Glutamatergic neuron (in vitro differentiated cells): ENCODE results near the gene MYG1. TPM values are rescaled to one million over a fixed set of nuclear protein-coding genes. Genes with fewer than 3 reads are reported as not detected.

Source experiments
- DNase-seq: peaks from one replicate; pipeline ENCODE4 v3.0.0; 2022
- H3K27ac Mint-ChIP-seq: one replicate; pipeline ENCODE4 v1.8.0; 2020; ENCODE audit warnings: mild to moderate bottlenecking, mixed read lengths, inconsistent platforms; ENCODE audit not compliant: unreplicated experiment
- H3K27me3 Mint-ChIP-seq: one replicate; pipeline ENCODE4 v1.8.0; 2020; ENCODE audit warnings: mild to moderate bottlenecking, moderate library complexity, mixed read lengths, inconsistent platforms; ENCODE audit not compliant: unreplicated experiment
- H3K36me3 Mint-ChIP-seq: one replicate; pipeline ENCODE4 v1.8.0; 2020; ENCODE audit warnings: mild to moderate bottlenecking, mixed read lengths, inconsistent platforms; ENCODE audit not compliant: unreplicated experiment
- H3K4me1 Mint-ChIP-seq: one replicate; pipeline ENCODE4 v1.8.0; 2020; ENCODE audit warnings: mild to moderate bottlenecking, low read depth, mixed read lengths, inconsistent platforms; ENCODE audit not compliant: unreplicated experiment
- H3K4me3 Mint-ChIP-seq: one replicate; pipeline ENCODE4 v1.8.0; 2020; ENCODE audit warnings: mild to moderate bottlenecking, mixed read lengths, inconsistent platforms; ENCODE audit not compliant: unreplicated experiment
- H3K9me3 Mint-ChIP-seq: one replicate; pipeline ENCODE4 v1.8.0; 2020; ENCODE audit warnings: mild to moderate bottlenecking, moderate library complexity, mixed read lengths, inconsistent platforms; ENCODE audit not compliant: unreplicated experiment
- long read RNA-seq: library from polyadenylated mRNA; unstranded; transcript quantifications from one replicate; pipeline ENCODE4 v2.0.0, GENCODE V29; 2020; ENCODE audit not compliant: unreplicated experiment
- total RNA-seq: library from RNA; stranded (reverse); fragmentation: NEBNext Ultra II Directional; extraction: Animal tissue kit (Norgen Biotek cat#: 25700); gene quantifications from one replicate; pipeline ENCODE4 v1.2.1, GENCODE V29; 2021; ENCODE audit not compliant: unreplicated experiment
- TF ChIP-seq, protein P1 (sequence below): fragments of 200-600 bp; sonication (generic); IDR thresholded peaks from one replicate; pipeline ENCODE4 v1.5.0; 2021; ENCODE audit not compliant: partially characterized antibody, unreplicated experiment

The MYG1 gene, protein sequence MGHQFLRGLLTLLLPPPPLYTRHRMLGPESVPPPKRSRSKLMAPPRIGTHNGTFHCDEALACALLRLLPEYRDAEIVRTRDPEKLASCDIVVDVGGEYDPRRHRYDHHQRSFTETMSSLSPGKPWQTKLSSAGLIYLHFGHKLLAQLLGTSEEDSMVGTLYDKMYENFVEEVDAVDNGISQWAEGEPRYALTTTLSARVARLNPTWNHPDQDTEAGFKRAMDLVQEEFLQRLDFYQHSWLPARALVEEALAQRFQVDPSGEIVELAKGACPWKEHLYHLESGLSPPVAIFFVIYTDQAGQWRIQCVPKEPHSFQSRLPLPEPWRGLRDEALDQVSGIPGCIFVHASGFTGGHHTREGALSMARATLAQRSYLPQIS
- 66.1 TPM for total RNA-seq
- long read RNA-seq, transcript C12orf10-205 (6 exons, 1,369 nt): minor isoform, 7 of 73 reads
- long read RNA-seq, transcript C12orf10-201 (7 exons, 1,192 nt): major isoform, 58 of 73 reads
- long read RNA-seq, partial matches to known transcripts: 1 of 73 reads
- long read RNA-seq, other reads (novel, unspliced or antisense): 5 of 73 reads

DNA sequence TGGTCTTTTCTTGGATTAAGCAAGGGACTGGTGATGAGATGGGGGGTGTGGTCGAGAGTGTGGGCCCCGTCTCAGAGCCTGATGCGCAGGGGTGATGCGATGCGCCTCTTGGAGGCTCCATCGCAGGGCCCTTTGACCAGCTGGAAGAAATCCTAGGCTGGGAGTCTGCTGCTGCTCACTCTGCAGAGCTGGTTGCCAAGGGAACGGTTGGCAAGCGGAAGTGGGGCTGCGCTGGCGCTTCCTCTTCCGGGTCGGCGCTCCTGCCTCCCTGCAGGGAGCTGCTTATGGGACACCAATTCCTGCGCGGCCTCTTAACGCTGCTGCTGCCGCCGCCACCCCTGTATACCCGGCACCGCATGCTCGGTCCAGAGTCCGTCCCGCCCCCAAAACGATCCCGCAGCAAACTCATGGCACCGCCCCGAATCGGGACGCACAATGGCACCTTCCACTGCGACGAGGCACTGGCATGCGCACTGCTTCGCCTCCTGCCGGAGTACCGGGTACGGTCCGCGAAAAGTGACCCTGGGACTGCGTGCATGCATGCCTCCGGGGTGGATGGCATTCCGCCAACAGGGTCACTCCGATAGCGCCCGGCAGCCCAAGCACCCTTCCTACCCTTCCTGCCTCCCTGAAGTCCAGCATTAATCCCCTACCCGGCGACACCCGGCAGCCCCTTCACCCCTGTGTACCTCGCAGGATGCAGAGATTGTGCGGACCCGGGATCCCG lies at the start of gene MYG1:
TSS of gene MYG1 (plus strand) at position 242 of the 727 bp plus-strand sequence. CDS start at position 285, 43 bp downstream.
- Mint-ChIP-seq H3K27ac (peak within 1 kb of the TSS; percentile 86), H3K4me3 (peak within 1 kb of the TSS; percentile 96), H3K27me3 (peaks cover 6% of the 10 kb centered on the region), H3K9me3 (peaks cover 4% of the 10 kb centered on the region), H3K36me3 (no peaks in the 10 kb centered on the region), H3K4me1 (peaks cover 15% of the 10 kb centered on the region)
- DNase-seq: peak; percentile 87
- TF ChIP-seq, protein P1, sequence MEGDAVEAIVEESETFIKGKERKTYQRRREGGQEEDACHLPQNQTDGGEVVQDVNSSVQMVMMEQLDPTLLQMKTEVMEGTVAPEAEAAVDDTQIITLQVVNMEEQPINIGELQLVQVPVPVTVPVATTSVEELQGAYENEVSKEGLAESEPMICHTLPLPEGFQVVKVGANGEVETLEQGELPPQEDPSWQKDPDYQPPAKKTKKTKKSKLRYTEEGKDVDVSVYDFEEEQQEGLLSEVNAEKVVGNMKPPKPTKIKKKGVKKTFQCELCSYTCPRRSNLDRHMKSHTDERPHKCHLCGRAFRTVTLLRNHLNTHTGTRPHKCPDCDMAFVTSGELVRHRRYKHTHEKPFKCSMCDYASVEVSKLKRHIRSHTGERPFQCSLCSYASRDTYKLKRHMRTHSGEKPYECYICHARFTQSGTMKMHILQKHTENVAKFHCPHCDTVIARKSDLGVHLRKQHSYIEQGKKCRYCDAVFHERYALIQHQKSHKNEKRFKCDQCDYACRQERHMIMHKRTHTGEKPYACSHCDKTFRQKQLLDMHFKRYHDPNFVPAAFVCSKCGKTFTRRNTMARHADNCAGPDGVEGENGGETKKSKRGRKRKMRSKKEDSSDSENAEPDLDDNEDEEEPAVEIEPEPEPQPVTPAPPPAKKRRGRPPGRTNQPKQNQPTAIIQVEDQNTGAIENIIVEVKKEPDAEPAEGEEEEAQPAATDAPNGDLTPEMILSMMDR: no peak

DNA sequence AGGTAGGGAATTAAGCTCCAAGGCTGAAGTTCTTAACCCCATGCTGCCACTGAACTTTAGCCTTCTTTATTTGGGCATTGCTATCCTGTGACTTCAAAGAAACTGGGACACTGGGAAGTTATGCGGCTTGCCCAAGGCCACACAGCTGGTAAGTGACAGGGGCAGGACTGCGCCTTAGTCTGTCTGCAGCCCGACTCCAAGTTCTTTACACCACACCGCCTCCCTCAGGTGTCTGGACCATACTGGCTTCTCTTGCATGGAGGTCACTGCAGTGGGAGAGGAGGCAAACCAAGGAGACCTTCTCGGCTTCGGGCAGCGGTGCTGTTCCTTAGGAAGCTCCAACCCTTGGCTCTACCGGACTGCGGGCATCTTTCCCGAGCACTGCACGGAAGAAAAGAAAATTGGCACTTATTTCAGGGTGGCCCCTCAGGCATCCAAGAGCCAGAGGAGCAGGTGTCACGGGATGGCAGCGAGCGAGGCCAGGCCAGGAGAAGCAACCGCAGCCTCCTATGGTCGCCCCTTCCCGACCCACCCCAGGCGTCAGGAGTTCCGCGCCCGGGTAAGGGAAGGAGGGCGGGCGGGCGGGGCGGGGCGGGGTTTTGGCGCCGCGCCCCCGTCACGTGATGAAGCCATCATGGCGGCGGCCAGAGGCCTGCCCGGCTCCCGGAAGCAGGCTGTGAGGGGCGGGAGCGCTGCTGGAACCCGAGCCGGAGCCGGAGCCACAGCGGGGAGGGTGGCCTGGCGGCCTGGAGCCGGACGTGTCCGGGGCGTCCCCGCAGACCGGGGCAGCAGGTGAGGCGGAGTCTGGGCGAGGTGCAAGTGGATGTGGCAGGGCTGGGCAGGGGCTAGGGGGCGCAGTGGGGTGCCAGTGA lies 47.8 kb upstream of the MYG1 start:
- Mint-ChIP-seq H3K36me3 (peaks cover 5% of the 10 kb centered on the region), H3K27ac (peak overlapping the region; percentile 94), H3K4me1 (no peaks in the 10 kb centered on the region), H3K9me3 (peaks cover 5% of the 10 kb centered on the region), H3K4me3 (peak overlapping the region; percentile 99), H3K27me3 (peaks cover 14% of the 10 kb centered on the region)
- DNase-seq: peak; percentile 84
- TF ChIP-seq, protein P1: no peak

DNA sequence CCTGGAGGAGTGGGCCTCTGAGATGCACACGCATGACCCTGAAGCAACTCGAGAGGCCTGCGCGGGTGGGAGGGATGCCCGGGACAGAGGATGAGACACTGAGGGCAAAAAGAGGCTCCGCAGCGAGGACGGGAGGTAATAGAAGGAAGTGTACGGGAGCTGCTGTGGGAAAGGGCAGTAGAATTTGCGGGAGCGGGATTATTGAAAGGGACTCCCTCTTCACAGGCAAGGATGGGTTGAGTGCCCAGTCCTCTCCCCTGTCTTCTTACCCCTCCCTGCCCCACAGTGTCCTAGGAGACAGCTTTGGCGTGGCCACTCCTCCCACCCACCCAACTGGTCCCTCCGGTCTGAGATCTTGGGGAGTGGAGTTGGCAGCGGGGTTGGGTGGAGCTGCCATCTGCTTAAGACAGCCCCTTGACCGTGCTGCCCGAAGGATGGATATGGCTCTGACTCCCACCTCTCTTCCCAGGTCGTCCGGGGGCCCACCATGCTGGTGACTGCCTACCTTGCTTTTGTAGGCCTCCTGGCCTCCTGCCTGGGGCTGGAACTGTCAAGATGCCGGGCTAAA lies 47.1 kb upstream of the MYG1 start:
- H3K4me3 Mint-ChIP-seq: peak overlapping the region; percentile 99
- H3K9me3 Mint-ChIP-seq: peaks cover 5% of the 10 kb centered on the region
- no peak for DNase-seq
- TF ChIP-seq, protein P1: no peak
- peak overlapping the region; percentile 94 for H3K27ac Mint-ChIP-seq
- H3K4me1 Mint-ChIP-seq: no peaks in the 10 kb centered on the region
- H3K27me3 Mint-ChIP-seq: peaks cover 14% of the 10 kb centered on the region
- peaks cover 5% of the 10 kb centered on the region for H3K36me3 Mint-ChIP-seq

DNA sequence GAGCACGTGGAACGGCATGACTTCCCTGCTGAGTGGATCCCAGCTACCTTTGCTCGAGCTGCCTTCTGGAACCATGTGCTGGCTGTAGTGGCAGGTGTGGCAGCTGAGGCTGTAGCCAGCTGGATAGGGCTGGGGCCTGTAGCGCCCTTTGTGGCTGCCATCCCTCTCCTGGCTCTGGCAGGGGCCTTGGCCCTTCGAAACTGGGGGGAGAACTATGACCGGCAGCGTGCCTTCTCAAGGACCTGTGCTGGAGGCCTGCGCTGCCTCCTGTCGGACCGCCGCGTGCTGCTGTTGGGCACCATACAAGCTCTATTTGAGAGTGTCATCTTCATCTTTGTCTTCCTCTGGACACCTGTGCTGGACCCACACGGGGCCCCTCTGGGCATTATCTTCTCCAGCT lies 46.2 kb upstream of the MYG1 start:
- Mint-ChIP-seq H3K9me3 (peaks cover 5% of the 10 kb centered on the region), H3K27ac (peak overlapping the region; percentile 52), H3K36me3 (peaks cover 5% of the 10 kb centered on the region), H3K4me3 (peak overlapping the region; percentile 99), H3K27me3 (peaks cover 14% of the 10 kb centered on the region), H3K4me1 (no peaks in the 10 kb centered on the region)
- no peak for DNase-seq
- TF ChIP-seq, protein P1: no peak
